HG02678 (cell line): ENCODE measurements around the gene ID1.
A peak's percentile ranks its signal among the peaks of the same experiment; 100 is the strongest.

Source experiments
- ATAC-seq: cut with Tn5 transposase; IDR thresholded peaks from one replicate; pipeline ENCODE4 v1.9.1; 2021; ENCODE audit warnings: mild to moderate bottlenecking, moderate library complexity; ENCODE audit not compliant: unreplicated experiment

The ID1 gene, protein sequence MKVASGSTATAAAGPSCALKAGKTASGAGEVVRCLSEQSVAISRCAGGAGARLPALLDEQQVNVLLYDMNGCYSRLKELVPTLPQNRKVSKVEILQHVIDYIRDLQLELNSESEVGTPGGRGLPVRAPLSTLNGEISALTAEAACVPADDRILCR

DNA sequence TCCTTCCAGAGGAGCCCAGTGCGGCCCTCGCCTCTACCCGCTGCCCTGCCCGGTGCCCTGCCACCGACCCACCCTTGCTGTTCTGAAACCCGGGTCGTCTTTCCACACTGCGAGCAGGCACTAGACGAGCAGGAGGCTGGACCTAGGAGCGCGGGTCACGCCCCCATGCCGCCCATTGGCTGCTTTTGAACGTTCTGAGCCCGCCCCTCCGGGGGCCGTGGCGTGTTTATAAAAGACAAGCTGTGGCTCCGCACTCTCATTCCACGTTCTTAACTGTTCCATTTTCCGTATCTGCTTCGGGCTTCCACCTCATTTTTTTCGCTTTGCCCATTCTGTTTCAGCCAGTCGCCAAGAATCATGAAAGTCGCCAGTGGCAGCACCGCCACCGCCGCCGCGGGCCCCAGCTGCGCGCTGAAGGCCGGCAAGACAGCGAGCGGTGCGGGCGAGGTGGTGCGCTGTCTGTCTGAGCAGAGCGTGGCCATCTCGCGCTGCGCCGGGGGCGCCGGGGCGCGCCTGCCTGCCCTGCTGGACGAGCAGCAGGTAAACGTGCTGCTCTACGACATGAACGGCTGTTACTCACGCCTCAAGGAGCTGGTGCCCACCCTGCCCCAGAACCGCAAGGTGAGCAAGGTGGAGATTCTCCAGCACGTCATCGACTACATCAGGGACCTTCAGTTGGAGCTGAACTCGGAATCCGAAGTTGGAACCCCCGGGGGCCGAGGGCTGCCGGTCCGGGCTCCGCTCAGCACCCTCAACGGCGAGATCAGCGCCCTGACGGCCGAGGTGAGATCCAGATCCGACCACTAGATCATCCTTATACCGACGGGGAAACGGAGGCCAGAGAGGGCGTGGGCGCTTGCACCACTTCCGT is at the start of gene ID1:
TSS of gene ID1 (plus strand) at position 259 of the 871 bp plus-strand sequence. CDS start at position 358, 99 bp downstream.
- ATAC-seq: peak; percentile 96

- ATAC-seq: no peak
Observed at GRCh38 chr20:31559704-31560093, 45.4 kb upstream of the ID1 start.

DNA sequence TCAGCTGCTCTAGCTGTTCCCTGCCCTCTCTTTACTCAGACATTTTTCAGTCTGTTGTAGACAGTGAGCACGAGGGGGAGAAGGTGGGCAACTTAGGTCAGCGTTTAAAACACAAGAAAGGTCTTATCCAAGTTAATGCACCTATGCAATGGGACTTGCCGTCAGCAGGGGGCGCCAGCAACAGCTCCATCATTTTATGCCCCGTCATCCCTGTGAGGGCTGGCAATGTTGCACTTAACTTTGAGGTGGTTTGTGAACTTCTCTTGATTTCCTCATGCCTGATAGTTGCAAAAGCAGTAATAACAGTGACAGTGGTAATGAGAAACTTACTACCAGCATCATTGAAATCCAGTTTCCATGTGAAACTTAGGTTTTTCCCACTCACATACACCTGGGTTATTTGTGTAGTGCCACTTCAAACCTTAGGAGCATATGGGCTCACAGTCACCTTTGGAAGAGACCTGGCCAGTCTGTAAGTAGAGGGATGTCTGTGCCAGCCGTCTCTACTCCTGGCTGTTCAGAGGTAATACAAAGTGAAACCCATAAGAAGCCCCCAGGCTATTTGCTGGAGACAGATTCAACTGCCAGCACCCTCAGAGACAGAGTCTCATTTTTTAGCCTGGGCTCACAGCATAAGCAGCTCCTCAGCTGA is 44.9 kb upstream of the ID1 start:
- ATAC-seq: no peak

DNA sequence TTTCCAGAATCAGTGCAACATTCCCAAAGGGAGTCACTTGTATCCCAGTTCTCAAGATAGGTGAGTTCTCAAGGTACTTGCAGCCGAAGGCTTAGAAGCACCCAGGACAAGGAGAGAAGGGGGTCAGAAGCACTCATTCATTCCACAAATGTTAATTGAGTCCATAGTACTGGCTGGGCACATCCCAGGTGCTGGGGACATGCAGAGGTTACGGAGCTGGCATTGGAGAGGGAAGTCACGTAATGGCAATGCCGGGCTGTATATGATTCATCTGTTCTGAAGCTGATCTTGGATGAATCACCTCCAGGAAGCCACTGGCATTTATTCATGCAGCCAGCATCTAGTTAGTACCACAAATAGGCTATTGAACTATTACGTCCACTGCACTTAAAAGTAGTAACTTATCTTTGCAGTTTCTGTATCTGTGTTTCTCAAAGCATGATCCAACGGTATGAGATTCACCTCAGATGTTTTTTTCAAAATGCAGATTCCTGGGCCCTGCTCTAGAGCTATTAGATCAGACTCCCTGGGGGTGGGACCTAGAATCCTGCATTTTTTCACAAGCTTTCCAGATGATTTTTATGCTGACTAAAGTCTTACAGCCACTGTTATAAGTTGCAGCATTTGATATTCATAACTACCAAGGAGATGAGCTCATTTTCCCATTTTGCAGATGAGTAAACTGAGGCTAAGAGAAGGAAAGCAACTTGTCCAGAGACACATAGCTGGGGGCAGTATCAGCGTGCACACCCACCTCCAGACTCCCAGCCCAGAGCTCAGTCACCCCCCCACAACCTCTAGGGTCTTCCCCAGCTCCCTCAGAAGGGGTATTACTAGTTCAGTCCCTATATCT is 44.1 kb upstream of the ID1 start:
- no peak for ATAC-seq

DNA sequence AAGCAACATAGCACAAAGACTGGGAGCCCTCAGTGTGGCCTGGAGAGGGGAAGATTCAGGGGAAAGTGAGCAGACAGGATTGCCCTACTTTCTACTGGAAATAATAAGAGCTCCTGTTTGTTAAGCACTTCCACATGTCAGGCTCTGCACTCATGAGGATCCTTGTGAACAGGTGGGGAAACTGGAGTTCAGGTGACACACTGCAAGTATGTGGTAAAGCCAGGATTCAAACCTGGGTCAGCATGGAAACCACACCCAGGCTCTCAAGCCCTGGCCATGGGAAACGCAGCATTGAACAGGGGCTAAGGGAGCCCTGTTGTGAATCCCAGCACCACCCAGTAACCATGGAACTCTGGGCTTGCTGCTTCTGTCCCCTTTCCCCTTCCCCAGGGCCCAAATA is 42.8 kb upstream of the ID1 start:
- ATAC-seq: no peak

DNA sequence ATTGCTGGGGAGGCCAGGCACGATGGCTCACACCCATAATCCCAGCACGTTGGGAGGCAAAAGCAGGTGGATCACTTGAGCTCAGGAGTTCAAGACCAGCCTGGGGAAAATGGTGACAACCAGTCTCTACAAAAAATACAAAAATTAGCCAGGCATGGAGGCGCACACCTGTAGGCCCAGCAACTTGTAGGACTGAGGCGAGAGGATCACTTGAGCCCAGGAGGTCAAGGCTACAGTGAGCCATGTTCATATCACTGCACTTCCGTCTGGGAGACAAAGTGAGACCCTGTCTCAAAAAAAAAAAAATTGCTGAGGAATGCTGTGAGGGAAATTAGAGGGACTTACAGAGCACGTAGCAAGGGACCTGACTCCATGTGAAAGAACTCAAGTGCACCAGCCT is 40.8 kb upstream of the ID1 start:
- no peak for ATAC-seq

- ATAC-seq: no peak
Observed at GRCh38 chr20:31565699-31566318, 39.3 kb upstream of the ID1 start.

DNA sequence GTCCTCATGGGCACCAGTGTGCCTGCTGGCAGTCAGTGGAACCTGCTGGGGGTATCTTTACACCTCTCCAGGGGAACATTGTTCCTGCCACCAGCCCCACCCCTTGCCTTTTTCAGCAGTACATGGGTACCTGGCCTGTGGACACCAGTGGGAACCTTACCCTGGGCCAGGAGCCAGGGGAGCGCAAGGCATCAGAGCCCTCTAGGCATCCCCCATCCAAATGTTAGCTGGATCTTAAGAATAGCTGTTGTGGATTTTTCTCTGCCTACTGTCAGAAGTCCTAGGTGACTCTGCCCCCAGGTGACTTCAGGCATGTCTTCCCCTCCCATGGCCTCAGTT is 38.8 kb upstream of the ID1 start:
- ATAC-seq: no peak

- ATAC-seq: no peak
Observed at GRCh38 chr20:31566658-31567379, 38.3 kb upstream of the ID1 start.

- no peak for ATAC-seq
Observed at GRCh38 chr20:31567380-31567720, 37.7 kb upstream of the ID1 start.

DNA sequence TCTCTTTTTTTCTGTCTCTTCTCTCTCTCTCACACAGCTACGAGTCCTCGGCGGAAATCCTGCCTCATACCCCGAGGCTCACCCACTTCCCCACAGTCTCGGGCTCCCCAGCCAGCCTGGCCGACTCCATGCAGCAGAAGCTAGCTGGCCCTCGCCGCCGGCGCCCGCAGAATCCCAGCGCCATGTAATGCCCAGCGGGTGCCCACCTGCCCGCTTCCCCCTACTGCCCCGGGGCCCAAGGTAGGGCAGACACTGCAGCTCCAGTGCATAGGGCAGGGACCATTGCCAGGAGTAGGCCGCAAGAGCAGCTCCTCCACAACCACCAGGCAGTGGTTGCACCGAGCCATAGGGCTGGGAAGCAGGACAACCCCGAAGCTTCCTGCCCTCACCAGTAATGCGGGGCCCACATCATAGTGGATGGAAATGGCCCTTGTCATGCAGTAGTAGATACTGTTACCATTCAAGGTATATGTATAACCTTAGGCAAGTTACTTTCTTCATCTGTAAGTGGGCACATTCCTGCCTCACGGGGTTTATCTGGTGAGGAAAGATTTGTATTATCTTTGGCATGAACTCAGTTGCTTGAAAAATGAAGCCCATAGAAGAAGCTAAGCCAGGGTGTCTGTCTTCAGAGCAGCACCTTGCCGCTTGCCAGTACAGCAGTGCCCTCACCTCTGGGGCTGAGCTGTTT is 36.9 kb upstream of the ID1 start:
- no peak for ATAC-seq

DNA sequence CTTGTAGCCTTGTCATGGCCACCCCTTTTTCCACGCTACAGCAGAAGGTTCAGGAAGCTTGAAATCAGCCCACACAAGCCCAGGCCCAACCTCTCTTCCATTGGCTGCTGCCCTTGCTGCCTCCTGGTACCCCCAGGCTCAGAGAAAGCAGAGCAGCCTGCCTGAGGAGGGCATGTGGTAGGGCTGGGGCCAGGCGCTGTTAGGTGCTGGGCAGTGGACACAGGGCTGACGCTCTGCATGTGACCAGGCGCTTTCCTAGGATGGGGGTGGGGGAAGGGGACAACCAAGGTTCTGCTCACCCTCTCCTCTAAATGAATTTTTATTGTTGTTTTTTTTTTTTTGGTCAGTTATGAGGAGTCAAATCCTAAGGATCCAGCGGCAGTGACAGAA is 36.3 kb upstream of the ID1 start:
- no peak for ATAC-seq

DNA sequence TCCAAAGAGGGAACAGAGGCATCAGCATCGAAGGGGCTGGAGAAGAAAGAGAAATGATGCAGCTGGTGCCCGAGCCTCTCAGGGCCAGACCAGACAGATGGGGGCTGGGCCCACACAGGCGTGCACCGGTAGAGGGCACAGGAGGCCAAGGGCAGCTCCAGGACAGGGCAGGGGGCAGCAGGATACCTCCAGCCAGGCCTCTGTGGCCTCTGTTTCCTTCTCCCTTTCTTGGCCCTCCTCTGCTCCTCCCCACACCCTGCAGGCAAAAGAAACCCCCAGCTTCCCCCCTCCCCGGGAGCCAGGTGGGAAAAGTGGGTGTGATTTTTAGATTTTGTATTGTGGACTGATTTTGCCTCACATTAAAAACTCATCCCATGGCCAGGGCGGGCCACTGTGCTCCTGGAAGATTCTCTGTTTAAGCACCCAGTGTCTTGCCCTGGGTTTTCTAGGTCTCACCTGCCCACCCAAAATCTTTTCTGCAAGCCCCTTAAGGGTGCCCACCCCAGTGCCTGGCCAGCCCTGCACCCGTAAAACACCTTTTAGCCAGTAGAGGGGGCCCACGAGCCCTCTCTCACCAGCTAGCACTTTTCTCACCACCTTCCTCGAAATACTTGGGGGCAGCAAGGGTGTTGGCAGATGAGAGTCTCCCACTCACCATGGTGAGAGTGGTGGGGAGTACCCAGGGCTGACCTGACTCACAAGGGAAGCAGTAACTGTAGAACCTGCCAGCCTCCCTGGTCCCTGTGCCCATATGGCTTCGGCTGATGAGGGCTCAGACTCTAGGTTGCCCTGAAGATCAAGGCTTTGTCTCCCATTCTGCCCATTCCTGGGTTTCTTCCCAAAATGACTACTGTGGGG is 35.7 kb upstream of the ID1 start:
- ATAC-seq: no peak

DNA sequence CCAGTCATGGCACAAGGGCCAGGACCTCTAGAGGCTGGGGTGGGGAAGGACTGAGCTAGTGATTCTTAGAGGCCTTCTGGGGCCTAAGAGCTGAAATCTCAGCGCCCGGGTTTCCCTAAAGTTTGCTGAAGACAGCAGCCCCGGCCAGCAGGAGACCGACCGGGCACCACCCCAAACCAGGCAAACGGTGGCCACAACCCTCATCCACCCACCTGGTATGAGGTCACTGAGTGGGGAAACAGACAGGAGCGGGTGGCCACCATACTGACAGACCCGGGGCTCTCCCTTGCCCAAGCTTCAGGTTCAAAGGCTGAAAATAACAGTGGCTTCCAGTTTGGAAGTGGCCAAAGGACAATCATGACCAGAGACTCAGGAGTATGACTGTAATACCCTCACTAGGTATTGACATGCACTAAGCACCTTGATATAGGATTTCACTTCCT is 35.0 kb upstream of the ID1 start:
- ATAC-seq: no peak

- ATAC-seq: no peak
Observed at GRCh38 chr20:31570735-31571617, 34.1 kb upstream of the ID1 start.

DNA sequence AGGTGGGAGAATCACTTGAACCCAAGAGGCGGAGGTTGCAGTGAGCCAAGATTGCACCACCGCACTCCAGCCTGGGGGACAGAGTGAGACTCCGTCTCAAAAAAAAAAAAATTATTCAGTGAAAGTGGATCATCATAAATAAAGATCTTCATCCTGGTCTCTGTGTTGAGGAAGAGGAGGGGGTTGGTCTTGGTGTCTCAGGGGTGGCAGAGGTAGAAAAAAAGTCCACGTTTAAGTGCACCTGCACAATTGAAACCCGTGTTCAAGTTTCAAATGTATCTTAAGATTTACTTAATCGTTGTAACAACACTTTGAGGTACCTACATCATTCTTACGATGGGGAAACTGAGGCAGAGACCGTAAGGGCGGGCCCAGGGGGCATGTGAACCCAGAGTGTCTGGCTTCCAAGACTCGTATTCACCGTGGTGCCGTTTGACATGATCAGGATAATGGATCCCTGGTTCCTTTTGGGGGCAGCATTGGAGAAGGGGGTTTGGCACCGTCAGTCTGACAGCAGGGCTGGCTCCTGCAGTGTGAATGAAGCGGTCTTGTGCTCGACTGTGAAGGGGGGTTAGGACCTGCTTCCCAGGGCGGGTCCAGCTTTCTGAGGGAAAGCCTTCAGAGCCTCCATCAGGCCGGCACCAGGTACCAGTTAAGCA is 32.9 kb upstream of the ID1 start:
- ATAC-seq: no peak
